Hepatocyte (in vitro differentiated cells): ENCODE measurements around the gene SSC5D. TPM values are rescaled to one million over a fixed set of nuclear protein-coding genes. Genes with fewer than 3 reads are reported as not detected.

Experiments used
- DNase-seq: peaks from one replicate; pipeline ENCODE4 v3.0.0-alpha.2; 2016; ENCODE audit warnings: low spot score
- H2AFZ ChIP-seq: fragments of 200-600 bp; sonication (generic); 2 replicates; pipeline ENCODE4 v1.6.0; 2016; ENCODE audit warnings: antibody characterized with exemption, mild to moderate bottlenecking
- H3K27ac ChIP-seq: fragments of 200-600 bp; sonication (generic); 2 replicates; pipeline ENCODE4 v1.5.1; 2016; ENCODE audit warnings: mild to moderate bottlenecking
- H3K27me3 ChIP-seq: fragments of 200-600 bp; sonication (generic); 2 replicates; pipeline ENCODE4 v1.6.1; 2016
- H3K36me3 ChIP-seq: fragments of 200-600 bp; sonication (generic); replicated peaks from 2 replicates; pipeline ENCODE4 v1.5.1; 2016; ENCODE audit warnings: low read depth; ENCODE audit not compliant: insufficient read depth
- H3K4me1 ChIP-seq: fragments of 200-600 bp; sonication (generic); 2 replicates; pipeline ENCODE4 v1.5.1; 2016; ENCODE audit warnings: mild to moderate bottlenecking, moderate library complexity; ENCODE audit not compliant: insufficient read depth
- H3K4me2 ChIP-seq: fragments of 200-600 bp; sonication (generic); 2 replicates; pipeline ENCODE4 v1.6.0; 2016
- H3K4me3 ChIP-seq: fragments of 200-600 bp; sonication (generic); 2 replicates; pipeline ENCODE4 v1.5.1; 2016; ENCODE audit warnings: mild to moderate bottlenecking
- H3K79me2 ChIP-seq: fragments of 200-600 bp; sonication (generic); 2 replicates; pipeline ENCODE4 v1.6.0; 2017; ENCODE audit warnings: mild to moderate bottlenecking
- H3K9me2 ChIP-seq: fragments of 200-600 bp; sonication (generic); replicated peaks from 2 replicates; pipeline ENCODE4 v1.6.0; 2017; ENCODE audit warnings: mild to moderate bottlenecking; ENCODE audit not compliant: insufficient read depth
- H3K9me3 ChIP-seq: fragments of 200-600 bp; sonication (generic); 2 replicates; pipeline ENCODE4 v1.5.1; 2016; ENCODE audit warnings: low read depth, mild to moderate bottlenecking
- H4K20me1 ChIP-seq: fragments of 200-600 bp; sonication (generic); 2 replicates; pipeline ENCODE4 v1.6.0; 2016; ENCODE audit warnings: mild to moderate bottlenecking; ENCODE audit not compliant: insufficient read depth, poor library complexity, severe bottlenecking
- EZH2 ChIP-seq: fragments of 200-600 bp; sonication (generic); IDR thresholded peaks from 2 replicates; pipeline ENCODE4 v1.6.1; 2016; ENCODE audit warnings: antibody characterized with exemption, mild to moderate bottlenecking, borderline replicate concordance
- EZH2phosphoT487 ChIP-seq: fragments of 200-600 bp; sonication (generic); IDR thresholded peaks from one replicate; pipeline ENCODE4 v1.6.1; 2018; ENCODE audit warnings: antibody characterized with exemption, mild to moderate bottlenecking, low read depth, moderate library complexity; ENCODE audit not compliant: unreplicated experiment, severe bottlenecking
- WGBS: methylation state at CpG from one replicate; pipeline ENCODE4 v1.1.6; 2016; ENCODE audit warnings: low lambda C conversion rate; ENCODE audit errors: missing lambda C conversion rate; 5-methylcytosine and 5-hydroxymethylcytosine counted together
- polyA plus RNA-seq: library from polyadenylated mRNA; unstranded; fragments of >200 nt; fragmentation: Nextera tagmentation; extraction: Ambion mirVana; gene quantifications from 2 replicates; pipeline ENCODE4 v1.2.1, GENCODE V29; 2016
- total RNA-seq: library from RNA; depleted of rRNA; stranded (reverse); fragments of >200 nt; gene quantifications from 2 replicates; pipeline ENCODE4 v1.2.3, GENCODE V29; 2014
- TF ChIP-seq, protein P1 (sequence below): fragments of 200-600 bp; sonication (generic); IDR thresholded peaks from 2 replicates; pipeline ENCODE4 v1.5.1; 2016; ENCODE audit warnings: antibody characterized with exemption, mild to moderate bottlenecking; ENCODE audit not compliant: poor library complexity

SSC5D gene
- total and polyA plus RNA-seq, 2 experiments from 2014 or later = 0.80 to 5.1 TPM

DNA sequence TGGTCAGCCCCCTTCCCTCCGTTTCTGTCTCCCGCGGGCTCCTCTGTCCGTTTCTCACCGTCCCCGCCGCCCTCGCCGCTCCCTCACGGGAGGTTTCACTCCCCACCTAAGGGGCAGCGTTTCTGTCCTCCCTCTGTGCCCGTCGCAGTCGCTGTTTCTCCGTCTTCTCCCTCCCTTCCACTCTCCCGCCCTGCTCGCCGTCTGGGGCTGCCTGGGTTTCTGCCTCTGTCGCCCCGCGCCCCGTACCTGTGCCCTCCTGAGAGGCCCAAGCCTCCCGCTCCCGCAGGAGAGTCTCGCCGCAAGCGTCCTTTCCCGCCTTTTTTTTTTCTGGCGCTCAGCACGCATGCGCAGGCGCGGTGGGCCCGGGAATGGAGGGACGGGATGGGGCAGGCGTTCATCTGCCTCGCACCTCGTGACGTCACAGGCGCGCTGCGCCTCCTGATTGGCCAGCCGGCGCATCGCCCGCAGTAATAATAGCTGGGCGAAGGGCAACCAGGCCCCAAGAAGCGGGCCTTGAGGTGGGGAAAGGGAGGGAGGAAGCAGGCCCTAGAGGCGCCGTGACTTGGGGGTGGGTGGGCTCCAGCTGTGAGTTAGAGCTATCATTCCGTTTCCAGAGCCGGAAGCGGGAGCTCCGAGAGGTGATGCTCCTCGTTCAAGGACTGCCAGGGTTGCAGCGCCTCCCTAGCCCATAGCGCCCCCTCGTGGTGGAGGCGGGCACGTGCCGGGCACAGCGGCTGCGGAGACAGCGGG, 15.4 kb downstream of the SSC5D start:
- no peaks in the 10 kb centered on the region for H3K4me1 ChIP-seq
- no peaks in the 10 kb centered on the region for H3K79me2 ChIP-seq
- H4K20me1 ChIP-seq = no peaks in the 10 kb centered on the region
- H3K9me2 ChIP-seq = no peaks in the 10 kb centered on the region
- peak; percentile 96 for DNase-seq
- peak overlapping the region; percentile 10 for H3K4me3 ChIP-seq
- no peaks in the 10 kb centered on the region for H3K27me3 ChIP-seq
- TF ChIP-seq, protein P1, sequence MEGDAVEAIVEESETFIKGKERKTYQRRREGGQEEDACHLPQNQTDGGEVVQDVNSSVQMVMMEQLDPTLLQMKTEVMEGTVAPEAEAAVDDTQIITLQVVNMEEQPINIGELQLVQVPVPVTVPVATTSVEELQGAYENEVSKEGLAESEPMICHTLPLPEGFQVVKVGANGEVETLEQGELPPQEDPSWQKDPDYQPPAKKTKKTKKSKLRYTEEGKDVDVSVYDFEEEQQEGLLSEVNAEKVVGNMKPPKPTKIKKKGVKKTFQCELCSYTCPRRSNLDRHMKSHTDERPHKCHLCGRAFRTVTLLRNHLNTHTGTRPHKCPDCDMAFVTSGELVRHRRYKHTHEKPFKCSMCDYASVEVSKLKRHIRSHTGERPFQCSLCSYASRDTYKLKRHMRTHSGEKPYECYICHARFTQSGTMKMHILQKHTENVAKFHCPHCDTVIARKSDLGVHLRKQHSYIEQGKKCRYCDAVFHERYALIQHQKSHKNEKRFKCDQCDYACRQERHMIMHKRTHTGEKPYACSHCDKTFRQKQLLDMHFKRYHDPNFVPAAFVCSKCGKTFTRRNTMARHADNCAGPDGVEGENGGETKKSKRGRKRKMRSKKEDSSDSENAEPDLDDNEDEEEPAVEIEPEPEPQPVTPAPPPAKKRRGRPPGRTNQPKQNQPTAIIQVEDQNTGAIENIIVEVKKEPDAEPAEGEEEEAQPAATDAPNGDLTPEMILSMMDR = peak; percentile 99
- no peak for TF ChIP-seq EZH2phosphoT487
- peak overlapping the region; percentile 66 for H2AFZ ChIP-seq
- no peaks in the 10 kb centered on the region for H3K9me3 ChIP-seq
- H3K36me3 ChIP-seq = no peaks in the 10 kb centered on the region
- WGBS = 23% methylated on average over 59 of the region's 64 CpGs
- no peak overlapping the region for H3K27ac ChIP-seq
- H3K4me2 ChIP-seq = peak overlapping the region; percentile 83

DNA sequence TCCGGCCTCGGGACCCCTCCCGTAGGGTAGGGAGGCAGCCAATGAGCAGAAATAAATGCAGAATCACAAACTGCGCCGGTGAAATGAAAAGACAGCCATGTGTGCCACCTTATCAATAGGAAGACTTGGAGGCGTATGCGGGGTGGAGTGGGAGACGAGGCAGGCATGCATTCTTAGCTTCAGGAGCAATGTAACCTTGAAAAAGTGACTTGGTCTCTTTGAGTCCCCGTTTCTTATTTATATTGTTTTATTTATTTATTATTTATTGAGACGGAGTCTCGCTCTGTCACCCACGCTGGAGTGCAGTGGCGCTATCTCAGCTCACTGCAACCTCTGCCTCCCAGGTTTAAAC, 16.0 kb downstream of the SSC5D start:
- H3K27ac ChIP-seq = no peak overlapping the region
- no peak overlapping the region for H3K4me3 ChIP-seq
- DNase-seq = no peak
- no peaks in the 10 kb centered on the region for H3K9me3 ChIP-seq
- no peaks in the 10 kb centered on the region for H3K4me1 ChIP-seq
- H3K4me2 ChIP-seq = peak overlapping the region; percentile 83
- no peaks in the 10 kb centered on the region for H3K27me3 ChIP-seq
- TF ChIP-seq EZH2 (no peak), EZH2phosphoT487 (no peak)
- TF ChIP-seq, protein P1 = no peak
- no peaks in the 10 kb centered on the region for H3K79me2 ChIP-seq
- no peak overlapping the region for H2AFZ ChIP-seq
- H3K36me3 ChIP-seq = no peaks in the 10 kb centered on the region
- WGBS = 41% methylated on average over 13 of the region's 13 CpGs
- H4K20me1 ChIP-seq = no peaks in the 10 kb centered on the region
- no peaks in the 10 kb centered on the region for H3K9me2 ChIP-seq

DNA sequence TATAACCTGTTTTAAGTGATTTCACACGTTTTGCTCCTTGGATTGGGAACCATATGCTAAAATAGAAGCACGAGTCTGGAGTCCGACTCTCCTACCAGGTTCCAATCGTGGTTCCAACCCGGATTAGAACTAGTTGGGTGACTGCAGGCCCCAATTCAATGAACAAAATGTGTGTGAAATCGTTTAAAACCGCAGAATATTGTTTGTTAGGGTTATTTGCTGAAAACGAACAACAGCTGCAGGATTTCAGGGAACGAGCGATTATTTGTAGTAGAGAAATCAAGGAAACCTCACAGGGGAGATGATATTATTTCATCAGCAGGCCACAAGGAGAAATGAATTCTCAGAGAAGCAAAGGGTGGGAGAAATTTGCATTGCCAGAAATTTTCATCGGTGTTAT, 16.7 kb downstream of the SSC5D start:
- WGBS = 86% methylated on average over 11 of the region's 11 CpGs
- Histone ChIP-seq H3K4me1 (no peaks in the 10 kb centered on the region), H3K4me2 (no peak overlapping the region), H3K4me3 (no peak overlapping the region), H3K27me3 (no peaks in the 10 kb centered on the region), H3K9me3 (no peaks in the 10 kb centered on the region), H3K27ac (no peak overlapping the region), H3K79me2 (no peaks in the 10 kb centered on the region), H2AFZ (no peak overlapping the region), H4K20me1 (no peaks in the 10 kb centered on the region), H3K36me3 (no peaks in the 10 kb centered on the region), H3K9me2 (no peaks in the 10 kb centered on the region)
- TF ChIP-seq, protein P1 = no peak
- TF ChIP-seq EZH2 (no peak), EZH2phosphoT487 (no peak)
- no peak for DNase-seq
